Measurements from ENCODE around the gene ZNRF3. TPM values are rescaled to one million over a fixed set of nuclear protein-coding genes. Genes with fewer than 3 reads are reported as not detected.
"Not testable (repeated sequence)": the region's sequence is repeated elsewhere in the genome, so short reads cannot be mapped to it uniquely, and the experiment has no call there.

The ZNRF3 gene
- total and polyA plus RNA-seq, 2 experiments from 2014 or later = 11.1 to 32.2 TPM

DNA sequence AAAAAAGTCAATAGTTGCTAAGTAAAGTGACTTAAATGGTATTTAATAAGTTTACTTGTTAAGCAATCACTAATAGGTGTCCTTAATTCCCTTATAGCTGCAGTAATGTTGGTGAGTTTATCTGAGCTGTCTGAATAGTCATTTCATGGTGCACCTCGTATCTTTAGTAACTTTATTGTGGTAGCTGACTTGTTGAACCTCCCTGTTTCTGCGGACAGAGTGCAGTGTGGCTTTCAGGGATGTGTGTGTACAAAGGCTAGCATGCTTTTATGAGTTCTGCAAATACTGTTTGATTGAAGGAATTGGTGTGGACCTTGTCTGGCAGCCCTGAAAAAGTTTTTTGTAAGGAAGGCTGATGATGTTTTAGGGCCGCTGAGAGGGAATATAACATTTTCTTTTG is 2.6 kb downstream of the ZNRF3 start:
- Histone ChIP-seq H3F3A (replicated peaks; ENCODE audit: low read depth) (peaks cover 7% of the 10 kb centered on the region; the same call in 1 of the 2 replicates), H3K79me2 (replicated peaks; ENCODE audit: insufficient read depth) (peaks cover 68% of the 10 kb centered on the region), H3K4me1 (ENCODE audit: insufficient read depth) (peaks cover 47% of the 10 kb centered on the region), H3K4me3 (peak overlapping the region; percentile 92), H3K36me3 (ENCODE audit: insufficient read depth) (no peaks in the 10 kb centered on the region), H3K4me2 (peak overlapping the region; percentile 89), H3K27me3 (ENCODE audit: insufficient read depth) (no peaks in the 10 kb centered on the region), H3K9me2 (ENCODE audit: insufficient read depth) (no peaks in the 10 kb centered on the region), H2AFZ (no peak overlapping the region), H3K27ac (ENCODE audit: low read depth) (no peak overlapping the region), H4K20me1 (replicated peaks; ENCODE audit: insufficient read depth) (peaks cover 59% of the 10 kb centered on the region)
- Mint-ChIP-seq H3K36me3 (ENCODE audit: low read depth) (no peaks in the 10 kb centered on the region; the same call in 1 of the 3 replicates), H3K4me1 (peaks cover 59% of the 10 kb centered on the region), H3K9me3 (no peaks in the 10 kb centered on the region), H3K27ac (no peak overlapping the region), H3K27me3 (ENCODE audit: insufficient read depth, low read depth, poor library complexity) (peaks cover 17% of the 10 kb centered on the region), H3K4me3 (peak overlapping the region; percentile 78; the same call in 1 of the 3 replicates)
- TF ChIP-seq EZH2phosphoT487 (IDR thresholded peaks at IDR 0.05; ENCODE audit: unreplicated experiment) (no peak), JUNB (IDR thresholded peaks at IDR 0.05; ENCODE audit: unreplicated experiment) (no peak), STAT1 (IDR thresholded peaks at IDR 0.05; ENCODE audit: unreplicated experiment) (no peak), POLR2AphosphoS5 (IDR thresholded peaks at IDR 0.05; ENCODE audit: low read depth) (no peak), ZNF114 (CRISPR knock-in tag; IDR thresholded peaks at IDR 0.05) (no peak)
- DNase-seq (ENCODE audit: low spot score) (no peak), ATAC-seq (no peak)

DNA sequence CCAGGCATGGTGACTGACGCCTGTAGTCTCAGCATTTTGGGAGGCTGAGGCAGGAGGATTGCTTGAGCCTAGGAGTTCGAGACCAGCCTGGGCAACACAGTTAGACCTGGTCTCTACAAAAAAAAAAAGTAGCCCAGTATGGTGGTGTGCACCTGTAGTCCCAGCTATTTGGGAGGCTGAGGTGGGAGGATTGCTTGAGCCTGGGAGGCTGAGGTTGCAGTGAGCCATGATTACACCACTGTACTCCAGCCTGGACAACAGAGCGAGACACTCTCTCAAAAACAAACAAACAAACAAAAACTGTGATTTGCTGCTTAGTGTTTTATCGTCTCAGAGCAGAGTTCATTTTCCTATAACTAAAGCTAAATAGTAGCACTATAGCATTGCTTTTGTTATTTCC is 3.3 kb downstream of the ZNRF3 start:
- not testable (repeated sequence) for ATAC-seq; DNase-seq (ENCODE audit: low spot score); H3K27me3 ChIP-seq (ENCODE audit: insufficient read depth); H3K27ac ChIP-seq (ENCODE audit: low read depth); H3K9me3 Mint-ChIP-seq; H2AFZ ChIP-seq; H3K4me3 Mint-ChIP-seq; H3K36me3 ChIP-seq (ENCODE audit: insufficient read depth); H3K27ac Mint-ChIP-seq; H3K9me2 ChIP-seq (ENCODE audit: insufficient read depth); H3K36me3 Mint-ChIP-seq (ENCODE audit: low read depth); H3K4me3 ChIP-seq; H3K4me2 ChIP-seq; H3F3A ChIP-seq (replicated peaks; ENCODE audit: low read depth)
- peaks cover 75% of the 10 kb centered on the region for H3K79me2 ChIP-seq (replicated peaks; ENCODE audit: insufficient read depth)
- Mint-ChIP-seq H3K4me1 (peaks cover 65% of the 10 kb centered on the region), H3K27me3 (ENCODE audit: insufficient read depth, low read depth, poor library complexity) (peaks cover 13% of the 10 kb centered on the region)
- H4K20me1 ChIP-seq (replicated peaks; ENCODE audit: insufficient read depth) = peaks cover 65% of the 10 kb centered on the region
- peaks cover 52% of the 10 kb centered on the region for H3K4me1 ChIP-seq (ENCODE audit: insufficient read depth)

DNA sequence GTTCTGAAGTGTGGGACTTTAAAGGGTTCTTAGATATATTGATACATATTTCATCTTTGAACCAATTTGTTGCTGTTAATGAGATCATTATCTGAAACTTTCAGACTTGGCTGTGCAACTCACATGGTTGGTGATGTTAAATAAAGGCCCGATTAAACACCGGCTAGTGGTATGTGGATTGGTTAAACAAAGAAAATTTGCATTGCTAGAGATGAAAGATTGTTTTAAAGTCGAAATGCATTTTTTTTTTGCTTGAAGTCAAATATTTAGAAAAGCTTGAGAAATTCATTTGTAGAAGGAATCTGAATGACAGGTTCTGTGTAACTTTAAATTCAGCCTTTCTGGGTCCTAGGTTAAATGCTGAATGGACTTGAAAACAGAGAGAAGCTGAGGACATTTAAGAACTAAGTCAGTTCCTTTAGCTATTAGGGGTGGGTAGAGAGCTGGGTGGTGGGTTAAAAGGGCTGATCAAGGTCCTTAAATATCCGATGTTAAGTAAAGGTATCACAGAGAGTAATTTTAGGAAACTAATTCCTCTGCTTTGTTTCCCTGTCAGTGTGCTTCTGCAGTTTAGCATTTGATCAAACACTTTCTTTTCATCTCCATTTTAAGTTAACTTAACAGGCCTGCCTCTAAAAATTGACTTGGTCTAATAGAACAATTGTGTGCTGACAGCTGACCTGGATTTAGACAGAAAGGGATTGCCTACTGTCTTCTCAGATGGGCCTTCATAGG is 4.5 kb downstream of the ZNRF3 start:
- peaks cover 87% of the 10 kb centered on the region for H3K79me2 ChIP-seq (replicated peaks; ENCODE audit: insufficient read depth)
- ATAC-seq (no peak), DNase-seq (ENCODE audit: low spot score) (no peak)
- H3K27me3 Mint-ChIP-seq (ENCODE audit: insufficient read depth, low read depth, poor library complexity) = peaks cover 9% of the 10 kb centered on the region
- no peak overlapping the region; the same call in 1 of the 2 replicates for H3K4me2 ChIP-seq
- no peaks in the 10 kb centered on the region for H3K36me3 ChIP-seq (ENCODE audit: insufficient read depth)
- H3K4me1 ChIP-seq (ENCODE audit: insufficient read depth) = peaks cover 52% of the 10 kb centered on the region
- H3K36me3 Mint-ChIP-seq (ENCODE audit: low read depth) = no peaks in the 10 kb centered on the region; the same call in 2 of the 3 replicates
- no peaks in the 10 kb centered on the region for H3K9me2 ChIP-seq (ENCODE audit: insufficient read depth)
- H3K27ac Mint-ChIP-seq = no peak overlapping the region
- H4K20me1 ChIP-seq (replicated peaks; ENCODE audit: insufficient read depth) = peaks cover 67% of the 10 kb centered on the region
- no peaks in the 10 kb centered on the region for H3K27me3 ChIP-seq (ENCODE audit: insufficient read depth)
- peaks cover 64% of the 10 kb centered on the region for H3K4me1 Mint-ChIP-seq
- no peak overlapping the region for H3K27ac ChIP-seq (ENCODE audit: low read depth)
- no peaks in the 10 kb centered on the region for H3K9me3 Mint-ChIP-seq
- 0 out of 2 replicates have a peak, but pooled peaks cover 10% of the 10 kb centered on the region for H3F3A ChIP-seq (replicated peaks; ENCODE audit: low read depth)
- no peak overlapping the region for H3K4me3 ChIP-seq
- H3K4me3 Mint-ChIP-seq = no peak overlapping the region
- H2AFZ ChIP-seq = no peak overlapping the region
- TF ChIP-seq EZH2phosphoT487 (IDR thresholded peaks at IDR 0.05; ENCODE audit: unreplicated experiment) = no peak
- no peak for TF ChIP-seq ZNF114 (CRISPR knock-in tag; IDR thresholded peaks at IDR 0.05)
- TF ChIP-seq, protein P1, sequence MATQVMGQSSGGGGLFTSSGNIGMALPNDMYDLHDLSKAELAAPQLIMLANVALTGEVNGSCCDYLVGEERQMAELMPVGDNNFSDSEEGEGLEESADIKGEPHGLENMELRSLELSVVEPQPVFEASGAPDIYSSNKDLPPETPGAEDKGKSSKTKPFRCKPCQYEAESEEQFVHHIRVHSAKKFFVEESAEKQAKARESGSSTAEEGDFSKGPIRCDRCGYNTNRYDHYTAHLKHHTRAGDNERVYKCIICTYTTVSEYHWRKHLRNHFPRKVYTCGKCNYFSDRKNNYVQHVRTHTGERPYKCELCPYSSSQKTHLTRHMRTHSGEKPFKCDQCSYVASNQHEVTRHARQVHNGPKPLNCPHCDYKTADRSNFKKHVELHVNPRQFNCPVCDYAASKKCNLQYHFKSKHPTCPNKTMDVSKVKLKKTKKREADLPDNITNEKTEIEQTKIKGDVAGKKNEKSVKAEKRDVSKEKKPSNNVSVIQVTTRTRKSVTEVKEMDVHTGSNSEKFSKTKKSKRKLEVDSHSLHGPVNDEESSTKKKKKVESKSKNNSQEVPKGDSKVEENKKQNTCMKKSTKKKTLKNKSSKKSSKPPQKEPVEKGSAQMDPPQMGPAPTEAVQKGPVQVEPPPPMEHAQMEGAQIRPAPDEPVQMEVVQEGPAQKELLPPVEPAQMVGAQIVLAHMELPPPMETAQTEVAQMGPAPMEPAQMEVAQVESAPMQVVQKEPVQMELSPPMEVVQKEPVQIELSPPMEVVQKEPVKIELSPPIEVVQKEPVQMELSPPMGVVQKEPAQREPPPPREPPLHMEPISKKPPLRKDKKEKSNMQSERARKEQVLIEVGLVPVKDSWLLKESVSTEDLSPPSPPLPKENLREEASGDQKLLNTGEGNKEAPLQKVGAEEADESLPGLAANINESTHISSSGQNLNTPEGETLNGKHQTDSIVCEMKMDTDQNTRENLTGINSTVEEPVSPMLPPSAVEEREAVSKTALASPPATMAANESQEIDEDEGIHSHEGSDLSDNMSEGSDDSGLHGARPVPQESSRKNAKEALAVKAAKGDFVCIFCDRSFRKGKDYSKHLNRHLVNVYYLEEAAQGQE (IDR thresholded peaks at IDR 0.05; ENCODE audit: unreplicated experiment) = no peak
- no peak for TF ChIP-seq STAT1 (IDR thresholded peaks at IDR 0.05; ENCODE audit: unreplicated experiment)
